ACC112 (cell line): Measurements from ENCODE around the gene MROH7.
"Not testable (repeated sequence)": the region's sequence is repeated elsewhere in the genome, so short reads cannot be mapped to it uniquely, and the experiment has no call there.

Experiments
- H2AFZ ChIP-seq: fragments of 200-600 bp; sonication (generic); one replicate; pipeline ENCODE4 v1.6.0; 2017; ENCODE audit warnings: antibody characterized with exemption, low read length; ENCODE audit not compliant: unreplicated experiment
- H3K27ac ChIP-seq: fragments of 200-600 bp; sonication (generic); 2 replicates; pipeline ENCODE4 v1.5.1; 2014; ENCODE audit warnings: low read depth, mild to moderate bottlenecking, antibody characterized with exemption, low read length, moderate library complexity
- H3K27me3 ChIP-seq: fragments of 200-600 bp; sonication (generic); 2 replicates; pipeline ENCODE4 v1.6.1; 2014; ENCODE audit warnings: mild to moderate bottlenecking, antibody characterized with exemption, low read length, moderate library complexity, mixed read lengths; ENCODE audit not compliant: insufficient read depth
- H3K36me3 ChIP-seq: fragments of 200-600 bp; sonication (generic); 2 replicates; pipeline ENCODE4 v1.6.1; 2016; ENCODE audit warnings: mild to moderate bottlenecking, antibody characterized with exemption, low read length, moderate library complexity, mixed read lengths; ENCODE audit not compliant: insufficient read depth
- H3K4me1 ChIP-seq: fragments of 200-600 bp; sonication (generic); one replicate; pipeline ENCODE4 v1.6.1; 2016; ENCODE audit warnings: low read length, mixed read lengths; ENCODE audit not compliant: insufficient read depth, unreplicated experiment, control insufficient read depth
- H3K4me3 ChIP-seq: fragments of 200-600 bp; sonication (generic); 2 replicates; pipeline ENCODE4 v1.5.1; 2014; ENCODE audit warnings: mild to moderate bottlenecking, low read depth, low read length
- H3K79me2 ChIP-seq: fragments of 200-600 bp; sonication (generic); one replicate; pipeline ENCODE4 v1.6.0; 2016; ENCODE audit warnings: low read length; ENCODE audit not compliant: control insufficient read depth, unreplicated experiment, insufficient read depth

The MROH7 gene

GRCh38 chr1:54635804-54636203 lies 5.8 kb upstream of the MROH7 start:
- peaks cover 35% of the 10 kb centered on the region for H3K27me3 ChIP-seq
- H3K79me2 ChIP-seq, H3K4me3 ChIP-seq, H3K27ac ChIP-seq, H3K4me1 ChIP-seq, H3K36me3 ChIP-seq, H2AFZ ChIP-seq: not testable (repeated sequence)

GRCh38 chr1:54636461-54637446 lies 4.8 kb upstream of the MROH7 start:
- H2AFZ ChIP-seq, H3K4me3 ChIP-seq, H3K4me1 ChIP-seq, H3K36me3 ChIP-seq, H3K79me2 ChIP-seq, H3K27ac ChIP-seq: not testable (repeated sequence)
- H3K27me3 ChIP-seq, result peaks cover 38% of the 10 kb centered on the region

DNA sequence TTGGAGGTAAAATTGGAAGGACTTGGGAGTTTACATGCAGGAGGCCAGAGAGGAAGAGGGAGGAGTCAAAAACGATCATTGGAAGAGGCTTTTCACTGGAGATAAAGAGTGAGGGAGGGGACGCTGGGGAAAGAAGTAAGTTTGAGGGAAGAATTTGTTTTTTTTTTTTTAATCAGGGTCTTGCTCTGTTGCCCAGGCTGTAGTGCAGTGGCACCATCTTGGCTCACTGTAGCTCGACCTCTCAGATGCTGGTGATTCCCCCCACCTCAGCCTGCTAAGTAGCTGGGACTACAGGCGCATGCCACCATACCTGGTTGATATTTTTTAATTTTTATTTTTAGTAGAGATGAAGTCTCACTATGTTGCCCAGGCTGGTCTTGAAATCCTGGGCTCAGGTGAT lies 1.2 kb upstream of the MROH7 start:
- no peaks in the 10 kb centered on the region for H3K36me3 ChIP-seq
- H2AFZ ChIP-seq, result no peak overlapping the region
- no peaks in the 10 kb centered on the region for H3K4me1 ChIP-seq
- no peaks in the 10 kb centered on the region for H3K79me2 ChIP-seq
- H3K27ac ChIP-seq, result no peak overlapping the region
- H3K4me3 ChIP-seq, result no peak overlapping the region
- peaks cover 17% of the 10 kb centered on the region; the same call in 1 of the 2 replicates for H3K27me3 ChIP-seq

DNA sequence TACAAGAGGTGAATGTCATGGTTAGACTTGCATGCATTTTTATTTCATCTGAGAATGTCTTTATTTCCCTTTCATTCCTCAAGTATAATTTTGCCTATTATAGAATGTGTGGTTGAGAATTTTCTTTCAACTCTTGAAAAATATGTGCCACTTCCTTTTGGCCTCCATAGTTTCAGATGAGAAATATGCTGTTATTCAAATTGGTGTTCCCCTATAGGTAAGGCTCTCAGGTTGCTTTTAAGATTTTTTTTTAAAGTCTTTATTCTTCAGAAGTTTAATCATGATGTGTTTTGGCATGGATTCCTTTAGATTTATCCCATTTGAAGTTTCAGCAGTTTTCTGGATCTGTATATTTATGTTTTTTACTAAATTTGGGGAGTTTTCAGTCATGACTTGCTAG lies 2.1 kb downstream of the MROH7 start:
- Histone ChIP-seq H3K36me3 (no peaks in the 10 kb centered on the region), H3K4me1 (no peaks in the 10 kb centered on the region), H3K4me3 (no peak overlapping the region), H3K79me2 (no peaks in the 10 kb centered on the region), H2AFZ (no peak overlapping the region), H3K27me3 (peaks cover 28% of the 10 kb centered on the region; the same call in 1 of the 2 replicates), H3K27ac (no peak overlapping the region)

GRCh38 chr1:54645806-54646676 lies 4.5 kb downstream of the MROH7 start:
- Histone ChIP-seq H3K4me3 (no peak overlapping the region), H3K36me3 (no peaks in the 10 kb centered on the region), H3K27ac (no peak overlapping the region), H3K27me3 (peaks cover 46% of the 10 kb centered on the region), H3K4me1 (no peaks in the 10 kb centered on the region), H2AFZ (no peak overlapping the region), H3K79me2 (no peaks in the 10 kb centered on the region)

GRCh38 chr1:54649130-54649898 lies 7.7 kb downstream of the MROH7 start:
- no peaks in the 10 kb centered on the region for H3K79me2 ChIP-seq
- H3K36me3 ChIP-seq, result no peaks in the 10 kb centered on the region
- no peak overlapping the region for H2AFZ ChIP-seq
- H3K4me1 ChIP-seq, result no peaks in the 10 kb centered on the region
- H3K4me3 ChIP-seq, result no peak overlapping the region
- H3K27me3 ChIP-seq, result peaks cover 46% of the 10 kb centered on the region
- H3K27ac ChIP-seq, result no peak overlapping the region

GRCh38 chr1:54649921-54650320 lies 8.3 kb downstream of the MROH7 start:
- no peak overlapping the region for H3K4me3 ChIP-seq
- H3K36me3 ChIP-seq, result no peaks in the 10 kb centered on the region
- H3K4me1 ChIP-seq, result no peaks in the 10 kb centered on the region
- no peak overlapping the region for H3K27ac ChIP-seq
- peaks cover 46% of the 10 kb centered on the region for H3K27me3 ChIP-seq
- H2AFZ ChIP-seq, result no peak overlapping the region
- no peaks in the 10 kb centered on the region for H3K79me2 ChIP-seq

DNA sequence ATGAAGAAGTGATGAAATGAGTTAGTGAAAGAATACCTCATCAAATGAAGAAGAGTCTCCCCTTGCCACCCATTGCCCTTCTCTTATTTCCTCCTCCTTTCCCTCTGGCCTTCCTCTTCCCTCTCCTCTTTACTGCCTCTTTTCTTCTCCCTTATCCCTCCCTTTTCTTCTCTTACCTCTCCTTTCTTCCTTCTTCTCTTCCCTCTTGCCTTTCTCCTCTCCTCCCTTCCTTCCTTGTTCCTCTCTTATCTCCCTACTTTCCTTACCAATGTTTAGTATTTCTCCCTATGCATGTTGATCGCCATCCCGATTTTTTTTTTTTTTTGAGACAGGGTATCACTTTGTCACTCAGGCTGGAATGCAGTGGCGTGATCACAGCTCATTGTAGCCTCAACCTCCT lies 8.8 kb downstream of the MROH7 start:
- Histone ChIP-seq H3K4me1 (no peaks in the 10 kb centered on the region), H3K36me3 (no peaks in the 10 kb centered on the region), H3K79me2 (no peaks in the 10 kb centered on the region), H3K27ac (no peak overlapping the region), H3K27me3 (peaks cover 46% of the 10 kb centered on the region), H2AFZ (no peak overlapping the region), H3K4me3 (no peak overlapping the region)

- Histone ChIP-seq H3K27ac (no peak overlapping the region), H3K27me3 (peaks cover 37% of the 10 kb centered on the region), H3K36me3 (no peaks in the 10 kb centered on the region), H3K4me3 (no peak overlapping the region), H3K4me1 (no peaks in the 10 kb centered on the region), H2AFZ (no peak overlapping the region), H3K79me2 (no peaks in the 10 kb centered on the region)
Observed at GRCh38 chr1:54651608-54652007, 10.0 kb downstream of the MROH7 start.

- H2AFZ ChIP-seq, result no peak overlapping the region
- peaks cover 33% of the 10 kb centered on the region for H3K27me3 ChIP-seq
- no peaks in the 10 kb centered on the region for H3K36me3 ChIP-seq
- no peak overlapping the region for H3K4me3 ChIP-seq
- H3K4me1 ChIP-seq, result no peaks in the 10 kb centered on the region
- no peak overlapping the region for H3K27ac ChIP-seq
- H3K79me2 ChIP-seq, result no peaks in the 10 kb centered on the region
Observed at GRCh38 chr1:54652168-54652567, 10.6 kb downstream of the MROH7 start.
